GM20431 (cell line): ENCODE data around the gene CBR1.
"Not testable (repeated sequence)": the region's sequence is repeated elsewhere in the genome, so short reads cannot be mapped to it uniquely, and the experiment has no call there.

ENCODE experiments used
- in situ Hi-C: fragments of 300-500 bp; cut with MseI, MboI; formaldehyde crosslinking; loops from one replicate; pipeline ENCODE4 v1.15.0; 2020; ENCODE audit warnings: low sequenced_read_pairs; ENCODE audit not compliant: unreplicated experiment

The CBR1 gene

DNA sequence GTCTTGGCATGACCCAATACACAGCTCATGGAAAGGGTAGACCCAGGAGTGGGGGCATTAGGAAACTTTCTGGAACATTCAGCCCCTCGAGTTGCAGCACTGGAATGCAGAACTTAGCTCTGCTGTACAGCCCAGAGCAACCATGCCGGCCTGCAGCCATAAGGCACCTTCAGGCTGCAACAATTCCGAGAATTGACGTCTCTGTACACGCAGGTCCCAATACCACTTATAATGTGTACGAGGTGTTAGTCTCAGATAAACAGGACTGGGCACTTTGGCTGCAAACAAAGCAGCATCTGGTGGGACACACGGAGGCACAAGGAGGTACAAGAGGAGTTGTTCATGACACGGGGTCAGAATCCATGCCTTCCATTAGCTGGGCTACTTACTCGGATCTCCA is 7.9 kb downstream of the CBR1 start:
- in situ Hi-C loops = no loop called here

DNA sequence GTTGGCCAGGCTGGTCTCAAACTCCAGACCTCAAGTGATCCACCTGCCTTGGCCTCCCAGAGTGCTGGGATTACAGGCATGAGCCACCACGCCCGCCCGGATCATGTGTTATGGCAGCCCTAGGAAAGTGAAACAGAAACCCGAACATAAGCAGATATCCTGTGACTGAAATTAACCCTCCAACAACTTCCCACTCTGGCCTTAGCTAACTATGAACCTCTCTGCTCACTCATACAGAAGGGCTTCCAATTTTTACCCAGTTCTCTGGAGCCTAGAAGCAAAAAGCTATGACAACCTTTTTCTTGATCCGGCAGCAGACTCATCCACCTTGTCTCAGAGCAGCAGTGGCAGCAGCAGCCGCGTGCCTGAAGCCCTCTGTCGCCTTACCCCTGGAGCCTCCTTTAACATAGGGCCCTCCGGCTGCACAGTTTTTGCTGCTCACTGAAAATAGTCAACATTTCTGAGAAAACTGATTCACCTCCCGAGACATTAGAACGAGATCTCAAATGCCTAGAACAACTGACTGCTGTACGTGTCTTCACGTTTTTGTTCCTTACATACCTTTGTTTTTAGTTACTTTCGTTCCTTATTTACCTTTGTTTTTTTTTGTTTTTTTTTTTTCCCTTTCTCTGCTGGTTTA is 9.3 kb downstream of the CBR1 start:
- in situ Hi-C loops = no loop called here

DNA sequence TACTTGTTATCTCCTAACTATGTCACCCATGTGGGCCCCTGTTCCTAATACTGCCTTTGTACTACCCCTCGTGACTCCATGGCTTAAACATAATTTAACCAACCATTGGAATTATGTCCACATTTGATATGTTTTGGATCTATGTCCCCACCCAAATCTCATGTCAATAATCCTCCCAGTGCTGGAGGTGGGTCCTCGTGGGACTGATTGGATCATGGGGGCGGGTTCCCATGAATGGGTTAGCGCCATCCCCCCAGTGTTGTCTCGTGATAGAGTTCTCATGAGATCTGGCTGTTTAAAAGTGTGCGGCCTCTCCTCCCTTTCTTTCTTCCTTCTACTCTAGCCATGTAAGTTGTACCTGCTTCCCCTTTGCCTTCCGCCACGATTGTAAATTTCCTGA is 9.8 kb downstream of the CBR1 start:
- in situ Hi-C loops = no loop called here

DNA sequence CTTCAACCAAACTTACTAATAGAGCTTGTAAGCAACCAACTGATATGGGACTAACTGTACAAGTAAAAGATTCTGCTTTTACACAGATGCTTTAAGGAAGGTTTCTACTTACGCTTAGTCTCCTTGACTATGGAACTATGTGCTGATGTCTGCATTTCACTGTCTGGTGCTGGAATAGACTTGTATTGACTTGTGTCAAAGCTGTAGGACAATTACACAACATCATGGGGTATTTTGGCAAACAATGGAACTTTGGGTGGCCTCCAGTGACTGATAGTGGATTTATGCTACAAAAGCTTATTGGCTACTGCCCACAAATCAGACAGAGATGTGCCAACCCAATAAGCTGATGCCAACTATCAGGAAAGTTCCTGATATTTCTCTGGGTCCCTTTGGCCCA is 10.6 kb downstream of the CBR1 start:
- in situ Hi-C loops = no loop called here

DNA sequence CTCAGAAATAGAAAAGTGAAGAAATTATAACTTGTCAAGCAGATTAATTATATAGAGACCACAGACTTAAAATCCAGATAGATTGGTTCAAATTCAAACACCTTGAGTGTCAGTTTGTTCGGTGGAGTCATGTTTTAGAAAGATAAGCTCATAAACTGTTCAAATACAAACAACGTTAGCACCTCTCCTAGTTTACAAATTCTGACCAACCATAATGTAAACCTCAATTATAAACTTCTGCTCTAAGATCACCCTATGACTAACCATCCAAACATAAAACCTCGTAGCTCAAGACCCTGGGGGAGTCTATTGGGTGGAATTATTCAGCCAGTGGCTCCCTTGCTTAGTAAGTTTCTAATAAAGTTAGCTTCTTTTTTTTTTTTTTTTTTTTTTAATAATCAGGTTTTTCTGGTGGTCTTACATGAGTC is 12.4 kb downstream of the CBR1 start:
- in situ Hi-C loops = no loop called here

DNA sequence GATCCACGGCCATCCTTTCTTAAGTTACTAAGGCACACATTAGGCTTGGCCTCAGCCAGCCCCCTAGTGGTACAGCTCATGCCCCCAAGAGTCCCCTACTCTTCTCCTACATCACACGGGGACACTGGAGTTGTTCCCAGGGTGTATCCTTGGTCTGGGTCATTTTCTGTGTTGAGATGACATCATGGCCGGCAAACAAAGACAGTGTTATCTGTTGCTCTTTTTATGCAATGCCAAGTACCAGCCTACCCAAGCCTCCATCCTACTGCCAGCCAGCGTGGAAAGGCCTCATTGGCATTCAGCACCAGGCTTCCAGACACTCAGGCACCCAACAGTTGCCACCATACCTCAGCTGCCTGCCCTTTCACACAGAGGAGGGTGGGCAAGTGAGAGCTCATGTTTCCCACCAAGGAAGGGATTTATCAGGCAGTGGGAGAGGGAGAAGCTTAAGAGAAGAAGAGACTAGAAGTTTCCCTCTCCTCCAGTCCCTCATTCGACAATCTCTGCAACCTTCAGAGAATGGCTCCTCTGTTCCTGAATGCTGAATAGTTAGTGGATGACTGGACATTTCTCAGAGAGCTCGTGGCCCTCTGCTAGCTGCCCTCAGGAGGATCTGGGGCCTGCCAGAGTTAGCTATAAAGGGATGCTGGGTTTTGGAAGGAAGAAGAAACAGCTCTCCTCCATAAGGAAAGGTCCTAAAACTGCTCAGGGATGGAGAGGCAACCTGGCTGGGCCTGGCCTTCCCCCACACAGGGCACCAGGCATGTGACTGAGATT is 17.7 kb downstream of the CBR1 start:
- in situ Hi-C loops = no loop called here

DNA sequence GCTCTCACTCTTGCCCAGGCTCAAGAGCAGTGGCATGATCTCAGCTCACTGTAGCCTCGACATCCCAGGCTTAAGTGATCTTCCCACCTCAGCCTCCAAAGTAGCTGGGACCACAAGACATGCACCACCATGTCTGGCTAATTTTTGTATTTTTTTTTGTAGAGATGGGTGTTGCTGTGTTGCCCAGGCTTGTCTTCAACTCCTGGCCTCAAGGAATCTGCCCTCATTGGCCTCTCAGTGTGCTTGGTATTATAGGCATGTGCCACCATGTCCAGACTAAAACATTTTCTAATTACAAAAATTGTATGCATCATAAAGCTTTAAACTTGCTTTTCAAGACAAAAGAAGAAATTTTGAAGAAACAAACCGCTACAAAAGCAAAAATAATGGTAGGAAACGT is 20.1 kb downstream of the CBR1 start:
- in situ Hi-C loops = no loop called here

DNA sequence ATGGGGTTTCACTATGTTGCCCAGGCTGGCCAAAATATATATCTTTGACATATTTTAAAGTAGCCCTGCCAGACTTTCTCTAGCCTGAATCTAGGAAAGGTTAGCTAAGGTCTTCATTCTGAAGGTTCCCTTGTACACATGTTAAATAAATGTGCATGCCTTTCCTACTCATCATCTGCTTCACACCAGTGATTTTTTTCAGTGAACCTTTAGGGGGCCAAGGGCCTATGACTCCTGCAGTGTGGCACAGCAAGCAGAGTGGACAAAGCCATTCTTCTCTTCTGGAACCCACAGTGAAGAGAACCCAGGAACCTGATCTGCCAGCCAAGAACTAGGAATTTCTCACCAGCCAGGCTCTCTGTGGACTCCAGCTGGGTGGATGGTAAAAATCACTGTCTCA is 22.9 kb downstream of the CBR1 start:
- in situ Hi-C loops = no loop called here

DNA sequence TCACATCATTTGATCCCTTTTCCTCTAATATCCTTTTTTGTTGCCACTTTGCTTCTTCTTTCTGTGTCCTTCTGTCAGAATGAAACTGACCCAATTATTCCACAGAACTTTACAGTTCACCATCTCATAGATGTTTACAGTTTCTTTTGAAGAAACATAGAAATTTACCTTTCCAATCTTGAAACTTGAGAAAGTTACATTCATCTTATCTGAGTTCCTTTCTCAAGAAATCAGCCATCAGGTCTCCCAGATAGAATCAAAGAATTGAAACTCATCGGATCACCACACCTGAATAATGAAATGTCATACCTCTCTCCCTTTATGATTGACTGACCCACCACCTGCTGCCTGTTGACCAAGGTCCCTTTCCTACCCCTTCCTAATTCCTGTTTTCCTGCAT is 23.7 kb downstream of the CBR1 start:
- in situ Hi-C loops = no loop called here

DNA sequence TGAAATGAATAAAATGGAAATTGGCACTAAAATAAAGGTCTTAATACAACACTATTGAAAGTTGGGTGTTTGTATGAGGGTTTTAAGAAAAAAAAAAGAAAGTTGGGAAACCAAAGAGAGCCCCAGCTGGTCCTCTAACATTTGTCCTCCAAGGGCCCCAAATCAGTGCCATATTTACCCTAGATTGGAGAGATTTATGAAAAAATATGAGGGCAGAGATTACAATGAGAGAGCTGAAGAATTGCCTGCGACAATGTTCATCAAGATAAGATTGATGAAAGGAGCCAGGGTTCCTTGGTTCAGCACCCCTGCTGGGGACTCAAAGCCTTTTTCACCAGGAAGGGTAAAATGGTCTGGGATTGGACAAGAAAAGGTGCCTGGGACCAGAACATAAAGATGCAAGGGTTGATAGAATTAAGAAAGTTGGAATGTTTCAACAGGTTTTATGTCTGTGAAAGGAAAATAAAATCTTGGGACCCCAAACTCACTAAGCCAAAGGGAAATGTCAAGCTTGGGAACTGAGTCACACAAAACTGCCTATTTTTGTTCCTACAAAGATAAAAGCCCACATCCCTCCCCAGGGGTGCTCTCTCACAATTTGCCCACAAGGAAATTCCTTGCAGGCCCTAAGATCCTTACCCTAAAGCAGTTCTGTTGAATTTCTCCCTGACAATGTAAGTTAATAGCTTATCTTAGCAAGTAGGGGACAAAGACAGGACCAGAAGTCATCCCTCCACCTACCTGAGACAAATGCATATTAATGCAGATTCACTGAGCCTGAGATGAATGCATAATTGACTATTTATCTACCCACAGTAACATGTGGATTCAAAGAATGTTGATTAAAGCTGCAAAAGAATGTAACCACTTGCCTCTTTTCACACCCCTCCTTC is 26.8 kb downstream of the CBR1 start:
- in situ Hi-C loops = no loop called here

DNA sequence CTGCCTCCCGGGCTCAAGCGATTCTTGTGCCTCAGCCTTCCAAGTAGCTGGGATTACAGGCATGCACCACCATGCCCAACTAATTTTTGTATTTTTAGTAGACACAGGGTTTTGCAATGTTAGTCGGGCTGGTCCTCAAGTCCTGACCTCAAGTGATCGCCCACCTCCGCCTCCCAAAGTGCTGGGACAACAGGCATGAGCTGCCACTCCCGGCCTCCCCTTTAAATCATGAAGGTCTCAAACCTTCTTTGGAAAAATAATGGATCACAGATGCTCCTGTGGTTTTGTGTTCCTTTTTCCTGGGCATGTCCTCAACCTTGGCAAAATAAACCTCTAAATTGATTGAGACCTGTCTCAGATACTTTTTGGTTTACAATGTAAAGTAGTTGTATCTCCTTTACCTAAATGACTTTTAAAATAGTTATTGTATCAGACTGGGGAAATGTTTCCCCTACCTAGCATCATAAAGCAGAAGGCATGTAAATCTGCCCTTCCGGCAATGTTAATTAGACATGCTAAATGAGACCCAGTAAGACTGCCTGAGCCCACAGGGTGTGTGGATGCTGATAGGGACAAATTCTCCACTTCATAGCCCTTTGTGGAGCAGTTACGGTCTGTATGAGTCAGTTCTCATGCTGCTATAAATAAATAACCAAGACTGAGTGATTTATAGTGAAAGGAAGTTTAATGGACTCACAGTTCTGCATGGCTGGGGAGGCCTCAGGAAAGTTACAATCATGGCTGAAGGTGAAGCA is 27.8 kb downstream of the CBR1 start:
- in situ Hi-C loops = no loop called here

DNA sequence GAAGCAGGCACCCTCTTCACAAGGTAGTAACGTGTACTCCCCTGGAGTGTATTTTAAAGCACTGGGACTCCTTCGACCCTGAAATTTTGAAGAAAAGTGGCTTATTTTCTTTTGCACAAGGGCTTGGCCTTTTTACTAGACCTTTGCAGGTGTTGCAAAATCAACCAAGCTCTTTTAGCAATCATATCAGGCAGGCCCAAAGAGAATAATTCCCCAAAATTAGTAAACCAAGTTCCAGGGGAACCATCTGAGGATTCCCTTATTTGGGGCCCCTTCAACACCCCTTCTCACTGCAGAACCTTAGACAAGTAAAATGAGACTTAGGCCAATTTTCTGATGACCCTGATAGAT is 28.3 kb downstream of the CBR1 start:
- in situ Hi-C loops = no loop called here

DNA sequence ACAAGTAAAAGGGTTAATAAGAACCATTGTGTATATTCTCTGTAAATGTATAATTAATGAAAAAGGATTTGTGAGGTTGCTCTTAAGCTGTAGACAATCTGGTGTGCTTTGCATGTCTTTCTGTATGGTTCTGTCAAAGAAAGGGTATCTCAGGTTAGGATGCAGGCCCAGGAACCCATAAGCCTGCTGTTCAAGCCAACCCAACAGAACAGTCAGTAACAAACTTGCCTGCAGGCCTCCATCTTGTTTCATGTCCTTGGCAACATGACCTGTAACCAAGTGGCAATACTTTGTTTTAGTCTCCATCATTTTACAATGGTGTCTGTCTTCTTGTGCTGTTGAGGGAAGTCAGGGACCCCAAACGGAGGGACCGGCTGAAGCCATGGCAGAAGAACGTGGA is 29.2 kb downstream of the CBR1 start:
- in situ Hi-C loops = no loop called here

DNA sequence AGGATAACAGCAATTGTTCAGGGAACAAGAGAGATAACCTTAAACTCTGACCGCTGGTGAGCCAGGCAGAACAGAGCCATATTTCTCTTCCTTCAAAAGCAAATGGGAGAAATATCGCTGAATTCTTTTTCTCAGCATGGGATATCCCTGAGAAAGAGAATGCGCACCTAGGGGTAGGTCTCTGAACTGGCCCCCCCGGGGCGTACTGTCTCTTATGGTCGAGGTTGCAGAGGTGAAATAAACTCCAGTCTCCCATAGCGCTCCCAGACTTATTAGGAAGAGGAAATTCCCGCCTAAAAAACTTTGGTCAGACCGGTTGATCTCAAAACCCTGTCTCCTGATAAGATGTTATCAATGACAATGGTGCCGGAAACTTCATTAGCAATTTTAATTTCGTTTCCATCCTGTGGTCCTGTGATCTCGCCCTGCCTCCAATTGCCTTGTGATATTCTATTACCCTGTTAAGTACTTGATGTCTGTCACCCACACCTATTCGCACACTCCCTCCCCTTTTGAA is 29.9 kb downstream of the CBR1 start:
- in situ Hi-C loops = not testable (repeated sequence)

DNA sequence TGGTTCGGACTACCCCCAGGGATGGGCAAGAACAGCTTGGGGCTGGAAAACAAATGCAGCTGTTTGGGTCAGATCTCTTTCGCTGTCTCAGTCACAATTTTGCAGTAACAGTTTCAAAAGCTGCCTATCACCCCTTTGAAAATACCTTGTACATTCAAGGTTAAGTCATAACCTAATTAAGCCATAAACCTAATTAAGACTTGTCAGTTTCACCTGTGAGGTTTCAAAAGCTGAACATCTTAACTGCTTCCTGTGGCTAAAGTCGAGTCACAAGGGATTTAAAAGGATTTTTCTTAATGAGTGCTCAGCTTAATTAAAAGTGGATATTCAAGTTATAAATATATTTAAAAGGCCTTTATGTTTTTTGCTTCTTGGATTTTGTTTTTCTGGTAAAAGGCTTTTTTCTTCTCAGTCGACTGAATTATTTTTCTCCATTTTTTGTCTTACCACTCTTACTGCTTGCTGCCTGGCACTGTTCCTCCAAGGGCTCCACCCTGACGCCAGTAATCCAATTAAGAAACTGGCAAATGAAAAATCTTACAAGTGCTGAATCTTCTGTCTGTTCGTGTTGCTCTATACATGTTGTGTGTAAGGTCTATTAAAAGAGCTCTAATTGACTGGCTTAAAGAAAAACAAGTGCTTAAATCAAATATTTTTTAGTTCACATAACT is 31.3 kb downstream of the CBR1 start:
- in situ Hi-C loops = no loop called here

DNA sequence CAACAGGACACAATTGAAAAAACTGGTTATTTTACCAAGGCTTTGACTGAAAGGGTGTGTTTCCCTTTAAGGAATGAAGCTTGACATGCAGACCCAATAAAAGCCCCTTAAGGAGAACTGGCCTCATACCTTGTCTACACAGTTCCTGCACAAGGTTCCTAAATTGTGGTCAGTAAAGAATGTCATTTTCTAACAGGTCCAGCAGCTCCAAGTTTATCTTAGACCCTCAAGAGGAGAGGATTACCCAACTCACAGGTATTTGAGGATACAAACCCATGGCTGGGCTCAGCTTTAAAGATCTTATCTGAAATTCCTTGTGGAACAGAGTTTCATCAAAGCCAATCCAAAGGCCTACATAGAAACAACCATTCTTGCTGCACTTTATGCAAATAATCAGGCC is 33.6 kb downstream of the CBR1 start:
- in situ Hi-C loops = no loop called here

DNA sequence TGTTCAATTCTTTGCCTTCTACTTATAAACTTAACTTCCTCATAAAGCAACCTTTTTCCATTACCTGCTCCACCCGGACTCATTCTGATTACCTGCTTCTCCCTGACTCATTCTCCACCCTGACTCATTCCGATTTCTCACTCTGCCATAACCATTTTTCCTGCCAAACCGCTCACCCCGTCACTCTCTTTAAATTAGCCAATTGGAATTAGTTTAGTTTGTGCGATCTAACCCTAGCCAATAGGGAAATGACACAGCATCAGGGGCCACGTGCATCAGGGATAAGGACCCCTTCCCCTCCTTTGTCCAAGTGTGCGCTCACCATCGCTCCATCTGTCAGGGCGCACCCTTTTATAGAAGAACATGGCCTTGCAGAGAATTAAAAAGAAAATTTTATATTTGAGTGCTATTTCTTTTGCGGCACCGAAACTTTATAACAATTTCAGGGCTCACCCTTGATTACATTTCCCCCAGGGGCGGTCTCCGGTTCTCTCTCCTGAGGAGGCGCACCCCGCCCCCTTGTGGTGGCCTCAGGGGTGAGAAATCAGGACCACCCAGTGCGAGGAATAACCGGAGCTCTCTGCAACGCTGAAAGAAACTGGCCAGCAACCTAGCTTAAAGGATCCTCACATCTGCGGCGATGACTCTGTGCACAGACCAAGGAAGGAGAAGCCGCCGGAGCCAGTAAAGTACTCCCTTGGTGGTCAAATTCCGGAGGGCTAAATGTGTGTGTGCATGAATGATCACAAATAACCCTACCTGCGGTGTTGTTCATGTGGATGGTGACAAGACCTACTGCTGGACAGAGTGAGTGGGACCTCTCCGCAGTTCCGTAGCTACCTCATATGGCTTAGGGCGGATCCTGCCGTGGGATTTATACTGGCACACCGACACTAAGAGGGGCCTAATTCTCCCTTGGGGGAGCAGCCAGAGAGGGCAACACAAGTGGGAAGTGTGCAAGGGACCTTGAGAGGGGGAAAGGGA is 34.8 kb downstream of the CBR1 start:
- in situ Hi-C loops = no loop called here

DNA sequence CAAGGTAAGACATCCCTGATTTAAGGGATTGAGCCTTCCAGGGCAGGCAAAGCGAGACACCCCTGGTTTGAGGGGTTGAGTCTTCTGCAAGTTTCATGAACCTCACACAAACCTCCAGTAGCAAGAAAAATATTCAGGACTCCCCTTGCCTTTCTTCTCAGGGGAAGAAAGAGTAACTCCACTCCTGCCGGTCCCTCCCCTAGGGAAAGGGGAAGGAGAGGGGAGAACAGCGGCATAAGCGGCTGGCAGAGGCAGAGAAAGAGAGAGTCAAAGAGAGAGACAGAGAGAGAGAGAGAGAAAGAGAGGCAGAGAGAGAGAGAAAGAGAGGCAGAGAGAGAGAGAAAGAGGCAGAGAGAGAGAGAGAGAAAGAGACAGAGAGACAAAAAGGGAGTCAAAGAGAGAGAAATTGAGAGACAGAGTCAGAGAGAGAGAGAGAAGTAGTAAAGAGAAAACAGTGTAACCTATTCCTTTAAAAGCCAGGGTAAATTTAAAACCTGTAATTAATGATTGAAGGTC is 35.6 kb downstream of the CBR1 start:
- in situ Hi-C loops = no loop called here
